ENCODE results near the gene ADCY4. TPM values are rescaled to one million over a fixed set of nuclear protein-coding genes. Genes with fewer than 3 reads are reported as not detected.

The ADCY4 gene
- total RNA-seq, 1 experiment from 2014 or later, result not detected

DNA sequence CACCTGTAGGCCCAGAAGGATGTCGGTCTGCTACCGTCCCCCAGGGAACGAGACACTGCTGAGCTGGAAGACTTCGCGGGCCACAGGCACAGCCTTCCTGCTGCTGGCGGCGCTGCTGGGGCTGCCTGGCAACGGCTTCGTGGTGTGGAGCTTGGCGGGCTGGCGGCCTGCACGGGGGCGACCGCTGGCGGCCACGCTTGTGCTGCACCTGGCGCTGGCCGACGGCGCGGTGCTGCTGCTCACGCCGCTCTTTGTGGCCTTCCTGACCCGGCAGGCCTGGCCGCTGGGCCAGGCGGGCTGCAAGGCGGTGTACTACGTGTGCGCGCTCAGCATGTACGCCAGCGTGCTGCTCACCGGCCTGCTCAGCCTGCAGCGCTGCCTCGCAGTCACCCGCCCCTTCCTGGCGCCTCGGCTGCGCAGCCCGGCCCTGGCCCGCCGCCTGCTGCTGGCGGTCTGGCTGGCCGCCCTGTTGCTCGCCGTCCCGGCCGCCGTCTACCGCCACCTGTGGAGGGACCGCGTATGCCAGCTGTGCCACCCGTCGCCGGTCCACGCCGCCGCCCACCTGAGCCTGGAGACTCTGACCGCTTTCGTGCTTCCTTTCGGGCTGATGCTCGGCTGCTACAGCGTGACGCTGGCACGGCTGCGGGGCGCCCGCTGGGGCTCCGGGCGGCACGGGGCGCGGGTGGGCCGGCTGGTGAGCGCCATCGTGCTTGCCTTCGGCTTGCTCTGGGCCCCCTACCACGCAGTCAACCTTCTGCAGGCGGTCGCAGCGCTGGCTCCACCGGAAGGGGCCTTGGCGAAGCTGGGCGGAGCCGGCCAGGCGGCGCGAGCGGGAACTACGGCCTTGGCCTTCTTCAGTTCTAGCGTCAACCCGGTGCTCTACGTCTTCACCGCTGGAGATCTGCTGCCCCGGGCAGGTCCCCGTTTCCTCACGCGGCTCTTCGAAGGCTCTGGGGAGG is 23.9 kb downstream of the ADCY4 start, which contains the start of gene LTB4R:
Gene LTB4R, plus strand, starts transcription at position 857 of the 959 bp plus-strand sequence. CDS start 4,150 bp downstream, outside the sequence.
- in situ Hi-C loops (cut with HindIII; ENCODE audit: low pct_unique_long_range_greater_than_20kb, low sequenced_read_pairs), result no loop called here
- no peak for DNase-seq (ENCODE audit: low read depth, low spot score)

DNA sequence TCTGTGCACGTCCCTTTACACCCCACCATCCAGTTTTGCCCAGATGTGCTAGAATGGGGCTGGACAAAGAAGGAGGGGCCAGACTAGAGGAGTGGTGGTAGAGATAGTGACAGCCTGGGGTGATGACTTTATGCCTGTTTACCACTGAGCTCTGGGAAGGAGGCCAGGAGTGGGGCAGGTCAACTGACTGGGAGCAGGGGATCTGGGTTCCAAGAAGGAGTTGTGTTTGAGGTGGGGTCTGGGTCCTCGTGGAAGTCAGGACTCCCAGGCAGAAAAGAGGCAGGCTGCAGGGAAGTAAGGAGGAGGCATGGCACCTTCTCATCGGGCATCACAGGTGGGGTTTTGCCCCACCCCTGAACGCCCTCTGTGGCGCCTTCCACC is 24.6 kb downstream of the ADCY4 start:
- no peak for DNase-seq (ENCODE audit: low read depth, low spot score)
- in situ Hi-C loops (cut with HindIII; ENCODE audit: low pct_unique_long_range_greater_than_20kb, low sequenced_read_pairs), result no loop called here

DNA sequence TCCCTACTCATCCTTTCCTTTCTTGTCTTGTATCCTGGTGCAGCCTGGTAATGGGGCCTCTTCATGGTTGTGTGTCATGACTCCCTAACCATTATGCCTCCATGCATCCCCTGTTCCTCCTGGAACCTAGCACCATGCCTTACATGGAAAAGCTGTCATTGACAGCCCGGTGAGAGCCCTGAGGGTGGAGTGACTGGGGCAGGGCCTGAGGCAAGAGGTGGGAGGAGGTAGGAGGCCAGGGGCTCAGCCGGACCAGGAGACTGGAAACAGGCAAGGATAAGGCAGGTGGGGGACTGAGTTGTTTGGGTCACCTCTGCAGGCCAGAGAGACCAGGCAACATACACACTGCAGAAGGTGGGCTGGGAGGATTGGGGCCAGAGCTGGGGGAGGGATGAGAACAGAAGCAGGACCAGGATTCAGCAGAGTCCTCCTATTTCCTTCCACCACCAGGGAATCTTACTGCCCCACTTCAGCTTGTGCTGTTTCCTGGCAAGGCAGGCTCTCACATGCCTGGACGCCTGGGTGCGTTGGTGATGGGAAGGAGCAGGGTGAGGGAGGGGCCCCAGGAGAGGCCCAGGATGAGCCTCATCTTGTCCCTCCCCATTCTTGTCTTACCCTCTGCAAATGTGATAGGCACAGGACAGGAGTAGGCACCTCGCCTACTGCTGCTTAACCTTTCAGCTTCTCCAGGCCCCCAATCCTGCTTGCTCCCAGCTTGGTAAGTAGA is 25.2 kb downstream of the ADCY4 start, which contains the start of gene LTB4R2:
Gene LTB4R2, plus strand, starts transcription at position 603 of the 727 bp plus-strand sequence. CDS start 525 bp downstream, outside the sequence.
- no peak for DNase-seq (ENCODE audit: low read depth, low spot score)
- in situ Hi-C loops (cut with HindIII; ENCODE audit: low pct_unique_long_range_greater_than_20kb, low sequenced_read_pairs), result no loop called here

DNA sequence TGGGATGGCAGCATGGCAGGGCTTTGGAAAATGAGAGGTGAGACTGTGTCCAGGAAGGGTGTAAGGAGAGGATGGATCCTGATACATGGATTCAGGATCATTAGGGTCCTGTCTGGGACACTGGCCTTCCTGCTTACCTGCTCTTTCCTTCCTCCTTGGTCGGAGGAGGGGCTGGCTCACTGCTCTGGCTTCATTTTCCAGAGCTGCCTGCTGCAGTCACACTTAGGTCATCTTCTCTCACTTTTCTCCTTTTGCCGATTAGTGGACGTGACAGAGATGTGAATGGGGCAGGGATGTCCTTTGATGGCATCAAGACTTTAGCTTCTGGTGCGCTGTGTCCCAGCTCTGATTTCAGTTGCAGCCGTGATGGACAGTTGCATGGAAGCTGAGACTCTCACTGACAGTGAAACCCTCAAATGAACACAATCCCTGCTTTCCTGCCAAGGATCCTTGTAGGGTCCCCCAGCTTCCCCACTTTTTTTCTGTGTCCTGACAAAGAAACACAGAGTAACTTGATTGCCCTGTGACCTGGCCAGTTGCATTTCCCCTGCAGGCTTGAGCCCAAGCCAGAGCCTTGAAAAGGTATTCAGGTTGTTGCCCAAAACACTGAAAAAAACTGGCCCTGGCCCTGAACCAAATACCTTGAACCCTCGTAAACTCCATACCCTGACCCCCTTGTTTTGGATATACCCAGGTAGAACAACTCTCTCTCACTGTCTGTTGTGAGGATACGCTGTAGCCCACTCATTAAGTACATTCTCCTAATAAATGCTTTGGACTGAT is 26.3 kb downstream of the ADCY4 start:
- in situ Hi-C loops (cut with HindIII; ENCODE audit: low pct_unique_long_range_greater_than_20kb, low sequenced_read_pairs), result no loop called here

DNA sequence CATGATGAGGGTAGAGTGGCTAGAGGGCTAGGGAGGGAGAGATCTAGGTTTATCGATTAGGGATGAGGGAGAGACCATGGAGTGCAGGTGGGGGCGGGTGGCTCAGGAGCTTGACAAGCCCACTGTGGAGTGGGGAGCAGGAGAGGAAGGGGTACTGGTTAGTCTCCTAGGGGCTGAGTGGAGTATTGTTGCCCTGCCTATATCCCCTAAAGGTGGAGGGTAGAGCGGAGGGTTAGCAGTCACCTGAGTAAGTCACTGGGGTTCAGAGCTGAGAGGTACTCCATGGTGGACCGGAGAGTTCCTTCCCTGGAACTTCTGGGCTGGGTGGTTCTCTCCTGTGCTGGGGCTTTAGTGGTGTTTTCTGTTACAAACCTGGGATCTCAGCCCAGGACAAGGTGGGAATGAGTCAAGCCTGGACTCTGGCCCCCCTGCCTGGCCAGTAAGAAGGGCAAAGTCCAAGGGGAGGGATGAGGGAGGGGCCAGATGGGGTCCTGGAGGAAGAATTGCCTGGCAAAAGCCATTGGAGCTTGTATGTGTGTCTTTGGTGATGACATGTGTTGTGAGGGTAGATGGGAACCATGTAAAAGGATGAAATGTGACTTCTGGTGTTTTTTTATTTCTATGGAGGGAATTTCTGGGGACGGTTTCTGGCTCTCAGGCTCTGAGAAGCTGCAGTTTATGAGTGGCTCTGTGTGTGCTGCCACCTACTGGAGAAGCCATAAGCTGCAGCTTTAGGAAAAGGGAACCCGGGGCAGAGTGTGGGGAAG is 27.1 kb downstream of the ADCY4 start, which contains the start of gene CIDEB:
Gene CIDEB, minus strand, starts transcription at position 403 of the 767 bp plus-strand sequence. Its CDS starts 119 bp downstream, at position 284.
- in situ Hi-C loops (cut with HindIII; ENCODE audit: low pct_unique_long_range_greater_than_20kb, low sequenced_read_pairs), result no loop called here
- DNase-seq (ENCODE audit: low read depth, low spot score), result peak; percentile 71

More for the DNA sequence above, 26.3 kb downstream of the ADCY4 start:
- DNase-seq (ENCODE audit: low read depth, low spot score), result no peak

DNA sequence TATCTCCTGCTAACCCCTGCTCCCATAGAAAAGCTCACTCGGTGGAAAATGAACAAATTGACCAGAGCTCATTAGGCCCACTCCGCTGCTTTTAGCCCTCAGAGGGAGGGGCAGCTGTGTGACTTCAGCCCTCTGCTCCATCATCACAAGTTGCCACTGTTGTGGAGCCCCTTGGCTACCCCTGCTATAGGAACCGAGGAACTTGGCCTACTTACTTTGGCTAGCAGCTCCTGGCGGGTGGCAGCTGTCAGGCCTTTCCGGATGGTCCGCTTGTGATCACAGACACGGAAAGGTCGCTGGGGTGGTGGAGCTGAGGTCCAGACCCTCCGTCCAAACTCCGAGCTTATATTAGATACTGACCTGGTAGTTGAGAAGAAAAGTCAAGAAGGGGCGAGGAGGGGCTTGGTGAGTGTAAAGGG is 27.7 kb downstream of the ADCY4 start:
- in situ Hi-C loops (cut with HindIII; ENCODE audit: low pct_unique_long_range_greater_than_20kb, low sequenced_read_pairs), result no loop called here
- DNase-seq (ENCODE audit: low read depth, low spot score), result no peak

DNA sequence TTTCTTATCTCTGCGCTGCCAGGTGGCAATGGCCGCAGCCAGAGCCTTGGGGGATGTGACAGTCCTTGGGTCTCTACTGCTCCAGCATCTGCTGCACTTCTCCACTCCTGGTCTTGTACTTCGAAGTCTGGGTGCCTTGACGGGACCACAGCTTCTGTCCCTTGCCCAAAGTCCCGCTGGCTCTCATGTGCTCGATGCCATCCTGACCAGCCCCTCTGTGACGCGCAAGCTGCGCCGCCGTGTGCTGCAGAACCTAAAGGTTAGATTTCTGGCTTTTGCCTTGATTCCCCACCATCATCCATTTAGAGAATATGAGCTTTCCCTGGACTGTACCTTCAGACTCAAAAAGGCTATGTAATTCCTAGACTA is 30.9 kb downstream of the ADCY4 start:
- in situ Hi-C loops (cut with HindIII; ENCODE audit: low pct_unique_long_range_greater_than_20kb, low sequenced_read_pairs), result no loop called here
- DNase-seq (ENCODE audit: low read depth, low spot score), result no peak

DNA sequence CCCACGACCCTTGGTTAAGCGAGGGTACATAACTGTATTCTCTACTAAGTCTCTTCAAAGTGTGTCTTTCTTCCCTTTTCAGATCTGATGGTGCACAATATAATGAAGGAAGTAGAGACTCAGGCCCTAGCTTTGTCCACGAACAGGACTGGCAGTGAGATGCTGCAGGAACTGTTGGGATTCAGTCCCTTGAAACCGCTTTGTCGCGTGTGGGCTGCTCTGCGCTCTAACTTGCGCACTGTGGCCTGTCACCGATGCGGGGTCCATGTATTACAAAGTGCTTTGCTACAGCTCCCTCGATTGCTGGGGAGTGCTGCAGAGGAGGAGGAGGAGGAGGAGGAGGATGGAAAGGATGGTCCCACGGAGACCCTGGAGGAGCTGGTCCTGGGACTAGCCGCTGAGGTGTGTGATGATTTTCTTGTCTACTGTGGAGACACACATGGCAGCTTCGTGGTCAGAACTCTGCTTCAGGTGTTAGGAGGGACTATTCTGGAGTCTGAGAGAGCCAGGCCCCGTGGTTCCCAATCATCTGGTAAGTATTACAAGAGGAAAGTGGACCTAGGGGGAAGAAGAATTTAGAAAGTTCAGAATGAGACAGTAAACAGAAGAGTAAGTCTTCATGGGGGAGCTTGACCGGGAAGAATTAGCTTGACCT is 34.4 kb downstream of the ADCY4 start:
- no peak for DNase-seq (ENCODE audit: low read depth, low spot score)
- in situ Hi-C loops (cut with HindIII; ENCODE audit: low pct_unique_long_range_greater_than_20kb, low sequenced_read_pairs), result no loop called here

DNA sequence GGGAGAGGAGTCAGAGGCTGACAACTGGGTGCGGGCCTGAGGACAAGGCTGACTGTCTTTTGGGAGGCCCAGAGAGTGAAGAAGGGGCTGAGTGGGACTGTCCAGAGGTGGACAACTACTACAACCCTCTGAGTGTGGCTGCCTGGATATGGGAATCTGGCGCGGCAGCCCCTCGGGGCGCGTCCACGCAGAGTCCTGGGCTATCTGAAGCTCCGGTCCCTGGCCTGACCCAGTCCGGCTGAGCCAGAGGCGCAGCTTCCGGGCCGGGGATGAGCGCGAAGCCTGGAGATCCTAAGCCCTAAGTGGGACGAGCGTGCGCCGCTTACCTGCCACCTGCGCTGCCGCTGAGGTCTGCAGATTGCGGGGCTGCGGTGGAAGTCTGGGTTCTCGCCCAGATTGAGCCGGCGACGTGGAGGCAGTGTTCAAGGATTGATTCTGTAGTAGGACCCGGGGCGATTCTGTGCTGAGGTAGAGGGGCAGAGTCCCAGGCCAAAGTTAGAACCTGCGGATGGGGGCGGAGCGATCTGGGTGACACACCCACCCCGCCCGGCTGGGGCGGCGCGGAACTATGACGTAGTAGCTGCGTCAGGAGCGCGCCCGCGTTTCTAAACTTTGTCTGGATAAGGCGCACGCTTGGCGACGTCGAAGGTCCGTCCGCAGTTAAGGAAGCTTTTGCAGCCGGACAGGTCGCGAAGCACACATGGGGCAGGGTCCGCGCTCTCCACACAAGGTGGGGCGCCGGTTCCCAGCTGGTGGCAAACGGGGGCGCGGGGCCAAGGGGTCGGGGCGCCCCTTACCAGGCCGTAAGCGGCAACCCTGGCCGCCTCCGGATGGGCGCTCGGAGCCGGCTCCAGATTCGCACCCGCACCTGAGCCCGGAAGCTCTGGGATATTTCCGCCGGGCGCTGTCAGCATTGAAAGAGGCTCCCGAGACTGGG is 35.3 kb downstream of the ADCY4 start, which contains the start of the genes DHRS1 and NOP9:
Gene DHRS1, minus strand, starts transcription at position 526 of the 937 bp plus-strand sequence. CDS start 674 bp downstream, outside the sequence.
Gene NOP9, plus strand, starts transcription at position 596 of the 937 bp plus-strand sequence. Its CDS starts 105 bp downstream, at position 701.
- peak; percentile 85 for DNase-seq (ENCODE audit: low read depth, low spot score)
- in situ Hi-C loops (cut with HindIII; ENCODE audit: low pct_unique_long_range_greater_than_20kb, low sequenced_read_pairs), result no loop called here

DNA sequence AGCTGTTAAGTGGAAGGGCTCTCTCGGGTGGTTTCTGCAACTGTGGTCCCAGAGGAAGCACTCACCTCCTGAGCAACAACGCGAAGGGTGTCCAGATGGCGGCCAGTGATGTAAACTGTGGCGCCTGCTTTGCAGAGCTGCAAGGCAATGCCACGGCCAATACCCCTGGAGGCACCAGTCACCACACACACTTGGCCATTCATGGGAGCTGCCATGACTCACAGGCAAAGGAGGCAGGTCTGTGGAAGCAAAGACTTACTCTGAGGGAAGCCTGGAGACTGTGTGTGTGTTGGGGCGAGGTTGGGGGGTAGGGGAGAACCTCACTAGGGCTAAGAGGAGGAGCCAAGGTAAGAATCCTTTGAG is 36.0 kb downstream of the ADCY4 start:
- in situ Hi-C loops (cut with HindIII; ENCODE audit: low pct_unique_long_range_greater_than_20kb, low sequenced_read_pairs), result no loop called here
- peak; percentile 69 for DNase-seq (ENCODE audit: low read depth, low spot score)

DNA sequence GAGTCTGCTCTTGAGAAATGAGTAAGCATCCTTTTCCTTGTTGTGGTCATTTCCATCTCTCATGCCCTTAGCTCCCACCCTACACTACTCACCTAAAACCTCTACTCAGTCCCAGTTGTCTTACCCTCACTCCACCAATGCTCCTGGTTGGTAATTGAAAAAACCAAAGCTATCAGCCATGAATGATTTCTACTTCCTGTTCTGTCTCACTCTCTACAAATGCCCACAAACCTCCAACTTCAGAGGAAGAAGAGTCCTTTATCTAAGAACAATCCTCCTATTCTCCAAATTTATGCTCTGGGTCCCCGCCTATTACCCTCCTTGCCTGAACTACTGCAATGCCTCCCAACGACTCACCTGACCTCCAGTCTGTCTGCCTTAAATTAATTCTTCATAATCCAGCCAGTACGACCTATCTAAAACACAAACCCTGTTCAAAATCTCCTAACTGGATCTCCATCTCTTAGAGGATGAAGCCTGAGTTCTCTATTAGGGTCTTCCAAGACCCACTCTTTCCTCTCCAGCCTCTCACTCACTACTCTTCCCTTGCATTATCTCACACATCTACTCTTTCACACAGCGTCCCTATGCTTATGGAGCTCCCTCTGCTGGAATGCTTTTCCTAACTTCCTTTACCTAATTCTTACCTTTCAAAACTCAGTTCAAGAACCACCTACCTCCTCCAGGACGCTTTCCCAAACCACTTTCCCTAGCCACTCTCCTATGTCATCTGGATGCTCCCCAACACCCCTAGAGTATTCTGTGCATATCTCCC is 37.5 kb downstream of the ADCY4 start:
- DNase-seq (ENCODE audit: low read depth, low spot score), result peak; percentile 66
- in situ Hi-C loops (cut with HindIII; ENCODE audit: low pct_unique_long_range_greater_than_20kb, low sequenced_read_pairs), result no loop called here

DNA sequence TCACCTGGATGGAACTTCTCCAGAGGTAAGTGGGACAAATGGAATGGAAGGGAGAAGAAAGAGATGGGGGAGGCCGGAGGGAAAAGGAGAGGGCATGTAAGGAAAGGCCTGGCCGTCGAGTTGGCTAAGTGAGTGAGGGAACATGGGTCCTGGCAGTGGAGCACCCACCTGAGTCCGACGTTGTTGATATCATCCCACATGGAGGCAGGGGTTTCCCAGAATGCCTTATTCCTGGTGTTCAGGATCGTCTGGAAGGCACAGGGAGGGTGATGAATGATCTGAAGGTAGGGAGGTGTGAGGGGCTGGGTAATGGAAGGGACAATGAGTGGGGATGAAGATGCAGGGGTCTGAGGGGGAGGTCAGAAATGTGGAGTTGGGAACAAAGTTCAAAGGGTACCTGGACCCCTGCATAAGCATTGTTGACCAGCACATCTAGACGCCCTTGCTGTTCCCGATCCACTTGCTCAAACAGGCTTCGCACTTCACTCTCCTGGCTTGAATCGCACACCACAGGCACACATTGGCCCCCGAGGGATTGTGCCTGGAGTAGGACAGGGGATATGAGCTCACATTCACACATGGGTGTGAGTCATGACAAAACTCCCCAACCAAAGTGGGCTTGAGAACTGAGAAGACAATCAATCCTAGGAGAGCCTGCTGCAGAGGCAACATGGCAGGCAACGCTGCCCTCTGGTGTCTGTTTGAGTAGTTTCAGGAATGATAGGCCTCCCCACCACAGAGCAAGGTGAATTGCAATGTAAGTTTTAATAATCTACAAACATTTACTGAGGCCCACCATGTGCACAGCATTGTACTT is 38.3 kb downstream of the ADCY4 start:
- in situ Hi-C loops (cut with HindIII; ENCODE audit: low pct_unique_long_range_greater_than_20kb, low sequenced_read_pairs), result no loop called here
- DNase-seq (ENCODE audit: low read depth, low spot score), result peak; percentile 72

DNA sequence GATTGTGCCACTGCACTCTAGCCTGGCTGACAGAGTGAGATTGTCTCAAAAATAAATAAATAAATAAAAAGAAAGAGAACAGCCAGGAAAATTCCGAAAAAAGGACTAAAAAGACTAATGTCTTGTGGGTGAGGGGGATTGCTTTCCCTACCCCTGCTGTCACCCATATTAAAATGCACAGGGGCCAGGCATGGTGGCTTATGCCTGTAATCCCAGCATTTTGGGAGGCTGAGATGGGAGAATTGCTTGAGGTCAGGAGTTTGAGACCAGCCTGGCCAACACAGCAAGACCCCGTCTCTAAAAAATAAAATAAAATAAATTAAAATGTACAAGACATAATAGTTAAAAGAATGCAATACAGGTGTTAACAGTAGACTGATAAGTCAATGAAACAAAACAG is 41.3 kb downstream of the ADCY4 start:
- in situ Hi-C loops (cut with HindIII; ENCODE audit: low pct_unique_long_range_greater_than_20kb, low sequenced_read_pairs), result no loop called here
- no peak for DNase-seq (ENCODE audit: low read depth, low spot score)

All from SK-MEL-5 (cell line).